Prostate gland (tissue), 2 donors: ENCODE results near the gene ACOX3.

Source experiments
- CTCF ChIP-seq, 4 experiments: fragments of 200-600 bp in 2 of 4; fragments of 450-650 bp in 2 of 4; sonication (generic) in 2 of 4; IDR thresholded peaks; 1 replicate in 3 of 4; 2 replicates in 1 of 4; pipeline ENCODE4 v1.5.1; 2016 to 2019; ENCODE audit warnings: antibody characterized with exemption in 4 of 4, mild to moderate bottlenecking in 2 of 4, moderate library complexity in 2 of 4
- POLR2A ChIP-seq: fragments of 450-650 bp; IDR thresholded peaks from one replicate; pipeline ENCODE4 v1.6.1; 2016; ENCODE audit warnings: antibody characterized with exemption, mild to moderate bottlenecking
- POLR2AphosphoS5 ChIP-seq: sonication (generic); formaldehyde crosslinking; IDR thresholded peaks from one replicate; pipeline ENCODE4 v1.6.1; 2017; ENCODE audit warnings: antibody characterized with exemption

- TF ChIP-seq CTCF (IDR thresholded peaks at IDR 0.05): no peak
- no peak for TF ChIP-seq POLR2AphosphoS5
- no peak for TF ChIP-seq POLR2A
Observed at GRCh38 chr4:8319061-8319460, 121.5 kb downstream of the ACOX3 start.
